Bronchial epithelial cell (primary cell): Measurements from ENCODE around the gene POU2F2. TPM values are rescaled to one million over a fixed set of nuclear protein-coding genes. Genes with fewer than 3 reads are reported as not detected.

Experiments used
- DNase-seq: peaks from one replicate; pipeline ENCODE4 v3.0.0-alpha.2; 2010; ENCODE audit warnings: low read depth
- FAIRE-seq: peaks from 2 replicates; lab custom pipeline; 2011; peaks lifted over from hg19 to GRCh38; lab: Jason Lieb, UNC
- H3K27me3 ChIP-seq: 2 replicates; pipeline ENCODE4 v1.5.1; 2011; ENCODE audit warnings: low read length; ENCODE audit not compliant: control insufficient read depth, insufficient read depth
- H3K36me3 ChIP-seq: 2 replicates; pipeline ENCODE4 v1.5.1; 2011; ENCODE audit warnings: low read length; ENCODE audit not compliant: control insufficient read depth, insufficient read depth
- H3K4me3 ChIP-seq: 2 replicates; pipeline ENCODE4 v1.5.1; 2011; ENCODE audit warnings: mild to moderate bottlenecking, low read depth, low read length, control low read depth
- CTCF ChIP-seq: IDR thresholded peaks from 2 replicates; pipeline ENCODE4 v1.5.1; 2011; ENCODE audit warnings: mild to moderate bottlenecking, moderate library complexity, low read length, control low read depth, inconsistent platforms; ENCODE audit not compliant: insufficient read depth, severe bottlenecking
- total RNA-seq: library from RNA; depleted of rRNA; stranded (reverse); fragments of >200 nt; gene quantifications from 2 replicates; pipeline ENCODE4 v1.2.1, GENCODE V29; 2014

Gene POU2F2
- total RNA-seq, 1 donor from 2014 or later = 0.53 TPM

DNA sequence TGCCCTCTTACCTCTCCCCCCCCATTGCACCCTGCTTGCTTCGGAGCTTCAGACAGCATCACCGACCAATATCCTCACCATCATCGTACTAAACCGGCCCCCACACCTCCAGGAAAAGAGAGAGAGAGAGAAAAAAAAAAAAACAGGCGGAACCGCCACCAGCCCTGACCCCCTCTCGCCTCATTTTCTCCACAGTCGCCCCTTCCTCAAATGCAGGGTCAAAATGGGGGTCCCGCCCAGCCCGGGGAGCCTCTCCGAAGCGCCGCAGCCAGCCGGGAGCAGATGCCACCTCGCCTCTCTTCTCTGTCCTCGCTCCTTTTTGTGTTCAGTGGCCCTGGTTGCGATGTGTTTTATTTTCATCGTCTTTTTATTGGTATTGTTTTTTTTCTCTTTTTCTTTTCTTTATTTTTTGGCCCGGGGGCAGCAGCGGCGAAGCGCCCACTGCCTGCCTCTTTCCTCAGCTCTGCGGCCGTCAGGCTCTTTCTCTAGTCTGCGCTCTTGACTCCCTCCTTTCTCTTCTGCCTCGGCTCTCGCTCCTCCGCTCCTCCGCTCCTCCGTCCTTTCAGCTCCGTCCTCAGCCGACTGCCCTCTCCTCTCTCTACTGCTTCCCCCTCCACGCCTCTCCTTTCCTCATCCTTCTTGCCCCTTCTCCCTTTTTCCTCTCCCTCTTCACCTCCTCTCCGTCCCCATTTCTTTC, 43.9 kb upstream of the POU2F2 start:
- no peak for DNase-seq
- Histone ChIP-seq H3K4me3 (peak overlapping the region; percentile 32), H3K27me3 (peaks cover 30% of the 10 kb centered on the region), H3K36me3 (no peaks in the 10 kb centered on the region)
- no peak for TF ChIP-seq CTCF
- no peak for FAIRE-seq

DNA sequence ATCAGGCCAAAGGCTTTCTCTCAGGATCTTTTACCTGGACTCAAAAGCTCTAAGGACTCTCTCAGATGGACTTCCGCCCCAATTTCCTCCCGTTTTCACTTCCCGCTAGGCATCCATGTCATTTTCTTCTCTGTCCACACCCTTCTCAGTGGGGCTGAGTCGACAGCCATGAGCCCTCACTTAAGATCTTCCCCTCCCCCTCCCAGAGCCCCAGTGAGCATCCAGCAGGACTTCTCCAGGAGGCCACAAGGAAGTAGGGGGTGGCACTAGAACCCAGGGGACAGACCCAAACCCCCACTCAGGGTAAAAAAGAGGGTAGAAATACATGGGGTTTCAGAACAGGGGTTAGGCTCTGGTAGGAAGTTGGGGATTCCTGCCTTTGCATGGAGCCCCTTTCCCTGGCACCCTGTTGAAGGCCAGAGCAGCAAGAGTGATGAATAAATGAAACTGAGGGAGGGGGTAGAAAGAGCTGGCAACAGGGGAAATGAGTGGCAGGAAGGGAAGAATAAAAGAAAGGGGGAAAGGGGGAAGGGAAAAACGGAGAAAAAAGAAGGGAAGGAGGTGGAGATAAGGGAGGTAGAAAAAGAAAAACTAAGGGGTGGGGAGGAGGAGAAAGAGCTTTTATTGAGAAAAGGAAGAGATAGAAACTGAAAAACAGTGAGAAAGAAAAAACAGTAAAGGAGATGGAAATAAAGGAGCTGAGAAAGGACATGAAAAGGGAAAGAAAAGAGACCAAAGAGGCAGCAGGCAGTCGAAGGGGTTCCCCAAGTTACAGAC, 42.9 kb upstream of the POU2F2 start:
- peaks cover 30% of the 10 kb centered on the region for H3K27me3 ChIP-seq
- FAIRE-seq (no peak), DNase-seq (no peak)
- no peak for TF ChIP-seq CTCF
- no peak overlapping the region for H3K4me3 ChIP-seq
- H3K36me3 ChIP-seq = no peaks in the 10 kb centered on the region

GRCh38 chr19:42174188-42174587, 41.9 kb upstream of the POU2F2 start:
- TF ChIP-seq CTCF = no peak
- H3K36me3 ChIP-seq = no peaks in the 10 kb centered on the region
- FAIRE-seq (no peak), DNase-seq (no peak)
- no peak overlapping the region for H3K4me3 ChIP-seq
- peaks cover 26% of the 10 kb centered on the region for H3K27me3 ChIP-seq

DNA sequence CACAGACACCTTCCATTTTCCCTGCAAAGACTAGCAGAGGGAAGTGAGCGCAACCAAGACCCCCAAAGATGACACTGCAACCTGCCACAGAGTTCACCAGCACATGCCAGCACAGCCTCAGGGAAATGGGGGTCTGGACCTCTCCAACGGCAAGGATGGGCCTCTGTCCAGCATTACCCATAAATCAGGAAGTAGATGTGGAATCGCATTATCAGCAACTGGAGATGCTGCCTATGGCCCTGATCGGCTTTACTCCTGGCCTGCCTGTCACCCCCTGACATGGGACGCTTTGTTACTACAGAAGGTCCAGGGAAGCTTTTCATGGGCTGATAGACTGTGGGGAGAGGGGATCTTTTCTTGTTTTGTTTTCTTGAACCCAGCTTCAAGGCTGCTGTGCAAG, 41.4 kb upstream of the POU2F2 start:
- no peak for DNase-seq
- no peak for FAIRE-seq
- Histone ChIP-seq H3K4me3 (no peak overlapping the region), H3K27me3 (peaks cover 21% of the 10 kb centered on the region), H3K36me3 (no peaks in the 10 kb centered on the region)
- TF ChIP-seq CTCF = no peak

- Histone ChIP-seq H3K36me3 (no peaks in the 10 kb centered on the region), H3K4me3 (no peak overlapping the region), H3K27me3 (peaks cover 10% of the 10 kb centered on the region)
- no peak for TF ChIP-seq CTCF
- FAIRE-seq (peak; percentile 93), DNase-seq (peak; percentile 28)
These were observed 40.0 kb upstream of the POU2F2 start for GRCh38 chr19:42172261-42172660.
